ENCODE results near the gene LAMA2. TPM values are rescaled to one million over a fixed set of nuclear protein-coding genes. Genes with fewer than 3 reads are reported as not detected.
A peak's percentile ranks its signal among the peaks of the same experiment; 100 is the strongest.

Gene LAMA2
- total and polyA plus RNA-seq, 3 donors from 2014 or later: 25.9 to 94.8 (median 56.0) TPM

DNA sequence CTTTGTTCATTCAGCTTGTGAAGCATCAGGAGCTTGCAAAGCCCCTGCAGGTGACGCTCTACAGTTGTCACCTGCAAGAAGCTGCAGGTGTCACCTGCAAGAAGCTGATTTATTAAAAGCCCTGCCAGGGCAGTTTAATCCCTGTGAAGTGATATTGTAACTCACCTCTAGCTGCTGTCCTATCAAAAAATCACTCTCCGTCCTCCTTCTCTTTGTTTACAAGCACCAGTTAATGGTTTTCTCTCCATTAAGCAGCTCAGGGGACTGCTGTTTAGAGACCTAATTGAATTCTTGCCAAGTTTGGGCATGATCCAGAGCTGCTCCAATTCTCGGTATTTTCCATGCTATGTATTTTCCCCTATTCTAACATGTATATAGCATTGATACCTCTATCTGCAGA, 481.1 kb downstream of the LAMA2 start:
- TF ChIP-seq POLR2A (IDR thresholded peaks at IDR 0.05): no peak
- TF ChIP-seq, protein P1, sequence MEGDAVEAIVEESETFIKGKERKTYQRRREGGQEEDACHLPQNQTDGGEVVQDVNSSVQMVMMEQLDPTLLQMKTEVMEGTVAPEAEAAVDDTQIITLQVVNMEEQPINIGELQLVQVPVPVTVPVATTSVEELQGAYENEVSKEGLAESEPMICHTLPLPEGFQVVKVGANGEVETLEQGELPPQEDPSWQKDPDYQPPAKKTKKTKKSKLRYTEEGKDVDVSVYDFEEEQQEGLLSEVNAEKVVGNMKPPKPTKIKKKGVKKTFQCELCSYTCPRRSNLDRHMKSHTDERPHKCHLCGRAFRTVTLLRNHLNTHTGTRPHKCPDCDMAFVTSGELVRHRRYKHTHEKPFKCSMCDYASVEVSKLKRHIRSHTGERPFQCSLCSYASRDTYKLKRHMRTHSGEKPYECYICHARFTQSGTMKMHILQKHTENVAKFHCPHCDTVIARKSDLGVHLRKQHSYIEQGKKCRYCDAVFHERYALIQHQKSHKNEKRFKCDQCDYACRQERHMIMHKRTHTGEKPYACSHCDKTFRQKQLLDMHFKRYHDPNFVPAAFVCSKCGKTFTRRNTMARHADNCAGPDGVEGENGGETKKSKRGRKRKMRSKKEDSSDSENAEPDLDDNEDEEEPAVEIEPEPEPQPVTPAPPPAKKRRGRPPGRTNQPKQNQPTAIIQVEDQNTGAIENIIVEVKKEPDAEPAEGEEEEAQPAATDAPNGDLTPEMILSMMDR (IDR thresholded peaks at IDR 0.05): no peak

DNA sequence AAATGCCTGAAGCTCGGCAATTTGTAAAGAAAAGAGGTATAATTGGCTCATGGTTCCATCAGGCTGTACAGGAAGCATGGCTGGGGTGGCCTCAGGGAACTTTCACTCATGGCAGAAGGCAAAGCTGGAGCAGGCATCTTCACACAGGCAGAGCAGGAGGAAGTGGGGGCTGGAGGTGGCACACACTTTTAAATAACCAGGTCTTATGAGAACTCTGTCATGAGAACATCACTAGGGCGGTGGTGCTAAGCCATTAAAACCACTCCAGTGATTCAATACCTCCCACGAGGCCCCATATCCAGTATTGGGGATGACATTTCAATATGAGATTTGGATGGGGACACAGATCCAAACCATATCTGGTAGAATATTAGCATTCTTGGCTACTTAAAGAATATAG, 481.8 kb downstream of the LAMA2 start:
- Histone ChIP-seq H3K27ac (no peak overlapping the region), H3K36me3 (ENCODE audit: low read depth, missing control alignments) (no peaks in the 10 kb centered on the region), H3K27me3 (no peaks in the 10 kb centered on the region), H3K4me3 (no peak overlapping the region), H3K9me3 (no peaks in the 10 kb centered on the region), H3K4me1 (no peaks in the 10 kb centered on the region)
- 54 to 69% methylated on average over 3 of the region's 3 CpGs for WGBS, 2 donors
- intact Hi-C loops (cut with DNase I; ENCODE audit: low total_unique reads): no loop called here
- no peak for DNase-seq
- TF ChIP-seq POLR2A (IDR thresholded peaks at IDR 0.05): no peak
- TF ChIP-seq, protein P1 (IDR thresholded peaks at IDR 0.05): no peak

More for the DNA sequence above, 481.1 kb downstream of the LAMA2 start:
- intact Hi-C loops (cut with DNase I; ENCODE audit: low total_unique reads): no loop called here
- H3K36me3 ChIP-seq (ENCODE audit: low read depth, missing control alignments): no peaks in the 10 kb centered on the region
- H3K27ac ChIP-seq: no peak overlapping the region
- H3K27me3 ChIP-seq: no peaks in the 10 kb centered on the region
- WGBS, 2 donors: 92 to 100% methylated on average over 3 of the region's 3 CpGs
- no peak overlapping the region for H3K4me3 ChIP-seq
- H3K9me3 ChIP-seq: no peaks in the 10 kb centered on the region
- no peak for DNase-seq
- H3K4me1 ChIP-seq: no peaks in the 10 kb centered on the region

DNA sequence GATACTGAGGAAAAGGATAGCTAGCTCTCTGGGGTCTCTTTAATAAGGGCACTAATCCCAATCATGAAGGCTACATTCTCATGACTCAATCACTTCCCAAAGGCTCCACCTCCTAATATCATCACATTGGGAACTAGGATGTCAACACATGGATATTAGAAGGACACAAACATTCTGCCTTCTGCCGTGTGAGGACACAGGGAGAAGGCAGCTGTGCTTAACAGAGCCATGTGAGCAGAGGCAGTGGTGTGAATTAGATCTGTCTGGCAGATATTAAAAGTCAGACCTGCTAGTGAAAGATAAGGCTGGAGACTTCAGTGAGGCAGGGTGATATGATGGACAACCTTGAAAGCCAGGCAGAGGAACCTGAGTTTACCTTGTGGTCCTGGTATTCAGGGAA, 485.1 kb downstream of the LAMA2 start:
- Histone ChIP-seq H3K36me3 (ENCODE audit: low read depth, missing control alignments) (no peaks in the 10 kb centered on the region), H3K27ac (no peak overlapping the region), H3K27me3 (no peaks in the 10 kb centered on the region), H3K4me1 (no peaks in the 10 kb centered on the region), H3K4me3 (no peak overlapping the region), H3K9me3 (no peaks in the 10 kb centered on the region)
- intact Hi-C loops (cut with DNase I; ENCODE audit: low total_unique reads): no loop called here
- TF ChIP-seq POLR2A (IDR thresholded peaks at IDR 0.05): no peak
- TF ChIP-seq, protein P1 (IDR thresholded peaks at IDR 0.05): no peak
- WGBS, 2 donors: 71 to 84% methylated on average over 1 of the region's 1 CpG
- no peak for DNase-seq

DNA sequence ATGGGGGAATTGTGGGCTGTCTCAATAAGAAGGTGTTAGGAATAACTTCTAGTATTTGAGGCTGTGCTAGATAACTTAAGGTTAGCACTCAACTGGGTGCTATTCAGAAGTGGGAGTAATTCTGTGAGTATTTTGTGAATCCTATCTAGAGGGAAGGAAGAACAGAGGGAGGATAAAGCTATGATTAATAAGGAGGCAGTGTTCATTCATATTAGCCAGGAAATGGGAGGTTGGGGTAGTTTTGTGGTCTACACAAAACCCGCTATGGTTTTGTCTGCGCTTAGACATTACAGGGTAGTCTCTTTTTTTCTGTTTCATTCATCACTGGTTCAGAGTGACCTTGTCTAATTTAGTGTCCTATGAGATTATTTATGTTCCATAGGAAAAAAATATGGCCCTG, 486.0 kb downstream of the LAMA2 start:
- 87 to 89% methylated on average over 2 of the region's 2 CpGs for WGBS, 2 donors
- DNase-seq: no peak
- H3K36me3 ChIP-seq (ENCODE audit: low read depth, missing control alignments): no peaks in the 10 kb centered on the region
- H3K4me1 ChIP-seq: no peaks in the 10 kb centered on the region
- no peak overlapping the region for H3K4me3 ChIP-seq
- no peaks in the 10 kb centered on the region for H3K9me3 ChIP-seq
- H3K27me3 ChIP-seq: no peaks in the 10 kb centered on the region
- intact Hi-C loops (cut with DNase I; ENCODE audit: low total_unique reads): no loop called here
- no peak overlapping the region for H3K27ac ChIP-seq
- TF ChIP-seq, protein P1 (IDR thresholded peaks at IDR 0.05): no peak
- TF ChIP-seq POLR2A (IDR thresholded peaks at IDR 0.05): no peak

DNA sequence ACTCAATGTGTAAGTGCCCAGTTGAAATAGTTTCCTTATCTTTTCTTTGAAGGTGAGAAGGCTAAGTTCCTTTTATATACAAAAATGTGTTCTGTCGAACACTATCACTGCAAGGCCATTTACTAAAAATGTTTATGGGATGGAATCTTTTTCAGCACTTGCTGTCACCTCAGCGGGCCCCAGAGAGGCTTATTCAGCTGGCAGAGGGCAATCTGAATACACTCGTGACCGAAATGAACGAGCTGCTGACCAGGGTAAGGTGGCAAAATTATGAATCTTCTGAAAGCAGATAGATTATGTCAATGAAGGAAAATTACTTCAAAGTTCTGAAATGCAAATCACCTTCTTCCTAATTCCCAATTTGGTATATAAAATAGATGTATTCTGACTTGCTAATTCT, 486.8 kb downstream of the LAMA2 start:
- Histone ChIP-seq H3K27ac (no peak overlapping the region), H3K4me1 (no peaks in the 10 kb centered on the region), H3K27me3 (no peaks in the 10 kb centered on the region), H3K4me3 (no peak overlapping the region), H3K36me3 (ENCODE audit: low read depth, missing control alignments) (no peaks in the 10 kb centered on the region), H3K9me3 (no peaks in the 10 kb centered on the region)
- WGBS, 2 donors: 47 to 58% methylated on average over 5 of the region's 5 CpGs
- no peak for TF ChIP-seq POLR2A (IDR thresholded peaks at IDR 0.05)
- TF ChIP-seq, protein P1 (IDR thresholded peaks at IDR 0.05): no peak
- intact Hi-C loops (cut with DNase I; ENCODE audit: low total_unique reads): no loop called here
- DNase-seq: peak; percentile 17

Data from testis (tissue), 3 donors.